DMS79 treated with DMSO at 0.1 percent for 48 hours (cell line): Measurements from ENCODE around the gene HSD17B4.
"Not testable (repeated sequence)": the region's sequence is repeated elsewhere in the genome, so short reads cannot be mapped to it uniquely, and the experiment has no call there.

ENCODE experiments used
- DNase-seq: peaks from one replicate; lab custom pipeline; 2025; lab: John Stamatoyannopoulos, UW

The HSD17B4 gene, protein sequence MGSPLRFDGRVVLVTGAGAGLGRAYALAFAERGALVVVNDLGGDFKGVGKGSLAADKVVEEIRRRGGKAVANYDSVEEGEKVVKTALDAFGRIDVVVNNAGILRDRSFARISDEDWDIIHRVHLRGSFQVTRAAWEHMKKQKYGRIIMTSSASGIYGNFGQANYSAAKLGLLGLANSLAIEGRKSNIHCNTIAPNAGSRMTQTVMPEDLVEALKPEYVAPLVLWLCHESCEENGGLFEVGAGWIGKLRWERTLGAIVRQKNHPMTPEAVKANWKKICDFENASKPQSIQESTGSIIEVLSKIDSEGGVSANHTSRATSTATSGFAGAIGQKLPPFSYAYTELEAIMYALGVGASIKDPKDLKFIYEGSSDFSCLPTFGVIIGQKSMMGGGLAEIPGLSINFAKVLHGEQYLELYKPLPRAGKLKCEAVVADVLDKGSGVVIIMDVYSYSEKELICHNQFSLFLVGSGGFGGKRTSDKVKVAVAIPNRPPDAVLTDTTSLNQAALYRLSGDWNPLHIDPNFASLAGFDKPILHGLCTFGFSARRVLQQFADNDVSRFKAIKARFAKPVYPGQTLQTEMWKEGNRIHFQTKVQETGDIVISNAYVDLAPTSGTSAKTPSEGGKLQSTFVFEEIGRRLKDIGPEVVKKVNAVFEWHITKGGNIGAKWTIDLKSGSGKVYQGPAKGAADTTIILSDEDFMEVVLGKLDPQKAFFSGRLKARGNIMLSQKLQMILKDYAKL

DNA sequence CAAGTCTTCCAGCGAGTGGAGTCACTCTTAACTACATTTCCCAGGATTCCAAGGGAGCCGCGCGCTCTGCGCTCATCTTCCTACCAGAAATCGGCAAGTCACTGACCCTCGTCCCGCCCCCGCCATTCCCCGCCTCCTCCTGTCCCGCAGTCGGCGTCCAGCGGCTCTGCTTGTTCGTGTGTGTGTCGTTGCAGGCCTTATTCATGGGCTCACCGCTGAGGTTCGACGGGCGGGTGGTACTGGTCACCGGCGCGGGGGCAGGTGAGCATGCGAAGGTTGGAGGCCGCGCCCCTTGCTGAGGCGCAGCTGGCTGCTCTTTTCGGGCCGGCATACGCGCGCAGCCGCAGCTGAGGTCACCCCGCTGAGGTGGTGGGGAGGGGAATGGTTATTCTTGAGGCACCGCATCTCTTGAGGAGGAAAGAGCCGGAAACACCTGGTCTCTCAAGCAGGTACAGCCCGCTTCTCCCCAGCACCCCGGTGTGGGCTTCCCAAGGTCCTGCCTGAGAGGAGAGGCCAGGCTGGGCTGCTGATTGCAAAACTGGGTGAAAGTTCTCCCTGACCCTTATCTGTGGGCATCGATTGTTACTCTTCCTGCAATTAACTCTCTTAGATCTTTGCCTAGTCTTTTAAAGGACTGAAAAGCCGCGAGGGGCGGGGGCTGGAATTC is at the start of gene HSD17B4:
HSD17B4 (plus strand) TSS at position 125 of the 667 bp plus-strand sequence; CDS start at position 204, 79 bp downstream.
- DNase-seq = peak; percentile 57

DNA sequence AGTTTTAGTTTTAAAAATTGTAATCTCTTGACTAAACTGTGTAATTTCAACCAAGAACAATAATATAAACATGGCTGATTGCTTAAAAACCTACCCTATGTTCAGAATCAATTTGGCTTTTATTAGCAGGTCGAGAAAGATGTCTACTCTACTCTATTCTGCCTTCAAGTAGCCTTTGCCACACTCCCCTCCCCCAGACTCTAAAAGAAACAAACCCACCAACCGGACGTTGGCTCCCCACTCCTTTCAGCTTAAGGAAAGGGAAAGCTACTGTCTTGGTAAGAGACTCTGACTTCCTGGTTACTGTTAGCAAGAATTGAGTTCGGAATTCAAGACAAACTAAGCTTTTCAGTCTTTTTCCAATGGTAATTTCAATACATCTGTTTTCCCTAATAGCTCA is 49.7 kb upstream of the HSD17B4 start:
- DNase-seq = no peak

DNA sequence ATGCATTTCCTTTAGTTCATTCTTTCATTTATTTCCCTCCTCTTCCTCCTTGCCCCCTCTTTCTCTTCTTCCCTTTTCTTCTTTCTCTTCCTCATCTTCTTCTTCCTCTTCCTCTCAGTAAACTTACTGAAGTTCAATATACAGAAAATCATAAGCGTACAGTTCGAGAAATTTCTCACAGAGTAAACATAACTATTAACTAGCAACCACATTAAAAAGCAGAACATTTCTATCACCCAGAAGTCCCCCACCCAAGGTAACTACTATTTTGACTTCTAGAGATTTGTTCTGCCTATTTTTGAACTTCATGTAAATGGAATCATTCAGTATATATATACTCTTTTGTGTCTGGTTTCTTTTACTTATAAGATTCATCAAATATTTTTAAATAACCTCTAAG is 48.3 kb upstream of the HSD17B4 start:
- DNase-seq = no peak

DNA sequence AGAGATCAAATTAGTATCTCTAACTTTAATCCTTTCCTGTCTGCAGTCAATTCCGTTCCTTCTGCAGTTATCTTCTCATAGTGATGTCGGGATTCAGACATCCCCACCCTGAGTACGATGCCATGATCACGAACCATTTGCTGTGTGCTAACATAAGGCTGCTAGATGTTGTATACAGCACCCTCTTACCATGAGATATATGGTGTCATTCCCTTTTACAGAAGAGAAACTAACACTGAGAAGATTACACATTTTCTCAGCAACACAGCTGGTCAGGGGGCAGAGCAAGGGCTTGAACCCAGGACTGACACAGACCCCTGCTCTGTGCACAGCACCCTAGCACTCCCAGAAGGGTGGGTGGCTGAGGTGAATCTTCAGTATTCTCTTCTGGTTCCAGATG is 46.9 kb upstream of the HSD17B4 start:
- DNase-seq = no peak

DNA sequence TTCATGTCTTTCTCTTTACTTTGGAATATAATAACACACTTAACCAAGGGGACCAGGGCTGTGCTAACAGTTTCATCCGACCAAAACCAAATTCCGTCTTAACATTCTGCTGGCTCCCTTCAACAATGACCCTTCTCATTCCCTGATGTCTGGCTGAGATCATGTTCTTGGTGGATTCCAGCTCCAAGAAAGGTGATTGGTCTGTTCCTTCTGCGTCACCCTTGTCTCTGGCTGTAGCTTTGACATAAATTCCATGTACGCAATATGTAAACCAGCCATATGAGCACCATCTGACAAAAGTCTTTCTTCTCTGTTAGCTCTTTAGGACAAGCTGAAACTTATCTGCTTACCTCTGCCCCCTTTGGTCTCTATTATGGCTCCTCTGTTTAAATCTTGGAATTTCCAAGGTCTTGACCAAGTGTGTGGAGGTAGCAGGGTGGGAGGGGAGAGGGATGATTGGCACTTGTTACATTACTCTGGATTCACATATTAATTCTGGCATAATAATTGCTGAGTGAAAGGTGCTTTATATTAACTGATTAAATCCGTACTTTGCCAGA is 45.7 kb upstream of the HSD17B4 start:
- DNase-seq = no peak

DNA sequence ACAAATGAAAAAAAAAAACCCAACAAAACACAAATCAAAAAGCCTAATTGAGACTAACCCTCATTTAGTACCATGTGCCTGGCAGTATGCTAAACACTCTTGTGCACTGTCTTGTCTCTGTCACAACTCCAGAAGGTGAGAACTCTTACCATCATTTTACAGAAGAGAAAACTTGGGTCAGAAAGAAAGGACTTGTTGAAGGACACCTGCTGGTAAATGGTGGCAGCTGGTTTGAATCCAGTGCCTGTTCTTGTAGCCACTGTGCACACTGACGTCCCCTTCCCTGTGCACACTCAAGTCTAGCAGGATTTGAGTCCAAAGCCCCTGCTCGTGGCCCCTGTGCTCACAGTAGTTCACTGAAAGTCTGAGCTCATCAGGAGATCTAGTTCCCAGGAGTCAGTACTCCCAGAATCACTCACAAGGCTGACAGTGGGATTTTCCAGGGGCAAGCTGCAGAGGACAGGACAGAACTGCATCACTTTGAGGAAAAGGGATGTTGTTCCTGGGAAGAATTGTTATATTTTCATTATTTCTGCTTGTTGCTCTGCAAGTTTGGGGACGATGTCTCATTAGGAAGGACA is 43.0 kb upstream of the HSD17B4 start:
- DNase-seq = no peak

DNA sequence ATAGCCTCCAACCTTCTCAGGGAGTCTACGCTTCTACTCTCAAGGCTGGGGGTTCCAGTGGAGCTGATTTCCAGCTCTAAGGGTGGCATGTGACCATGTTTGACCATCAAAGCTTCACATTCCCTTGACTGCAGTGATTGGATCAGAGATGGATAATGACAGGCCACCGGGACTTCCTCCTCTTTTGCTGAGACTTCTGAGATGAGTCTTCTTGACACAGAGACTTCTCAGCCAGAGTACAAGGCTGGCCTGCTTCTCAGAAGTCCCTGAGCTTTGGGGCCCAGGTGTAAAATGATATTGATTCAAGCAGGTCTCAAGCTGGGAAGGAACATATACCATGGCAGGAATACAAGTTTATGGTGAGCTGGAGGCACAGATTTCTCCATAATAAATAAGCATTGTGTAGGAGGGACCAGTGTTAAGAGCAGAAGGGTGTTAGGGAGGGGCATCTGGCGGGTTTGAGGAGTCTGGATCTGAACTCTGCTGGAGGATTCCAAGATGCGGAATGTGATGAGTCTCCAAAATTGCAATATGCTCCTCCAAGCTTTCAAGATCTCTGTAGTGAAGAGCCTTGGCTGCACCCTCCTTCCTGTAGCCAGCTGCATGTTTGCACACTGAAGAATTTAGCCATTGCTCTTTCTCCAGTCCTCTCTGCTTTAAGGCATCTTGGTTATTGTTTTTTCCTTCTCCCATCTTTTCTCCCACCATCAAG is 41.7 kb upstream of the HSD17B4 start:
- DNase-seq = no peak

DNA sequence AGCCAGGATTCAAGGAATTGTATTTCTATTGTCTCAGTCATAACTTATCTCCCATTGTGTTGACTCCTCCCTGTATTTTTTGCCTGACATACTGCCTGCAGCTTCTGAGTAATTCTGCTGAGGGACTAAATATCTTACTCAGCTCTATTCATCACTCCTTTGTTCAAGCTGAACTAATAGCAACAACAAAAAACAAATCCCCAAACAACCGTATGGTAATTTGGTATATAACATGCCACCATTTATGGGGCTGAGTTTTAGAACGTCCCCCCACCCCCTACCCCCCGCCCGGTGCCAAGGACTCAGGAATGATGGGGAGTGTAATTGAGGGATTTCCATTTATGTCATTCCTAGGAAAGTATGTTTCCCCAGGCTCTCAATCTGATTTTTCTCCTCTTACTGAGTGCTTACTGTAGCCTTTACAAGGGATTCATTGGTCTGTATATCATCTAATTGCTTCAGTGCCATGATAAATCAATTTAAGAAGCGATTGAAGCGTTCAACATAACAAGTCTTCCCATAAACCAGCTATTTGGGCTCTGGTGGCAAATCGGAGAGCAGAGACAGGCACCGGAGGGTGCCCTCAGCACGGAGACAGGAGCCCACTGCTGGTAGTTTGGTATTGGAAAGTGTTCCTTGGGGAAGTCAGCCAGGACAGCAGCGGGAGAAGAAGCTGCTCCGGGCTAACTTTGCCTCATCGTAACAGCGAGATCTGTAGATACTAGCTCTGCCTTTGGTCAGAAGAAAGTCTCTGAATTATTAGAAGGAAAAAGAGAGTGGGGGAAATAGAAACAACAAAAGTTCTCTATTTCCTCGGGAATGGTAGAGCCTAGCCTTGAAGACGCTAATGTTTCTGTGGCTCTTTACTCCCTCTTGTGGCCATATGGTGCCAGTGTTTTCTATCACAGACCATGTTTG is 40.7 kb upstream of the HSD17B4 start:
- DNase-seq = peak; percentile 42

DNA sequence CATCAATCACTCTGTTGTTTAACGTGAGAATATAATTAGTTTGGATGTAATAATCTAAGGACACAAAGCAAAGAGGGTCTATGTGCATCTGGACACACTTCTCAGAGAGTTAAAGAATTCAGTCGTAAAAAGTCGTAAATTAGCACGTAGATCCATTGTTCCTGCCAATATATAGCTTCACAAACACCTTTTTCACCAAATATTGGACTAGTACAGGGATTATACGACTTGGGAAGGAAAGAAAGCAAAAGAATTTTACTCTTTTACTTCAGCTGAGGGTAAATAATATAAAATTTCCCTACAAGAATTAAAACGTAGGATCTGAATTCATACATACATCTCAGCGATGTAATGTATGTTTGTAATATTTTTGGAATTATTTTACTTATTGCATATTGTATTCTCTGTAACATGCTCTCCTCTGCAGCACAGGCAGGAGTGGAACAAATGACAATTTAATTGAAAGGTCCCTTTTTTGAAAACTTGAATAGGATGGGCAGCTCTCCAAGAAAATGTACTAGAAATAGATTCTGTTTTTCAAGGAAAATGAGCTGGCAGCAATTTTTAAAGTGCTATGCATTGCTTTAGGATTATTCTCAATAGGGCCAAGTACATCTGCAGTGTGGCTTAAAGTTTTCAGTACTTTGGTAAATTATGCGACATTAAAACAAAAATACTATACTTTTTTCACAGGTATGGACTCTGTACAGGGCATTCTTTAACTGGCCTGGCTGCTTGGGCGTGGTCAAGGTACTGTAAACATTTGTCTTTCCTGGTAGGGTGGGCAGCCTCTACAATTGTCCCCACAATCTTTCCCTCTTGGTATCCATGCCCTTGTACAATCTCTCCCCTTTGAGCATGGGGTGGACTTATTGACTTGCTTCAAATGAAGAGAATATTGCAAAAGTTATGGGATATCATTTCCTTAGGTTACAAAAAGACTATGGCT is 39.7 kb upstream of the HSD17B4 start:
- no peak for DNase-seq

DNA sequence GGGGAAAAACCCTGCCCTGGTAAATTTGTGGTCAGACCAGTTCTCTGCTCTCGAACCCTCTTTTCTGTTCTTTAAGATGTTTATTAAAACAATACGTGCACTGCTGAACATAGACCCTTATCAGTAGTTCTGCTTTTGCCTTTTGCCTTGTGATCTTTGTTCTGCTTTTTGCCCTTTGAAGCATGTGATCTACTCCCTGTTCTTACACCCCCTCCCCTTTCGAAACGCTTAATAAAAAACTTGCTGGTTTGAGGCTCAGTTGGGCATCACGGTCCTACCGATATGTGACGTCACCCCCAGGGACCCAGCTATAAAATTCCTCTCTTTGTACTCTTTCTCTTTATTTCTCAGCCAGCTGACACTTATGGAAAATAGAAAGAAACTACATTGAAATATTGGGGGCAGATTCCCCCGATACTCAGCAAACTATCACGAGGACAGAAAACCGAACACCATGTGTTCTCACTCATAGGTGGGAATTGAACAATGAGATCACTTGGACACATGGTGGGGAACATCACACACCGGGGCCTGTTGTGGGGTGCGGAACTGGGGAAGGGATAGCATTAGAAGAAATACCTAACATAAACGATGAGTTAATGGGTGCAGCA is 38.1 kb upstream of the HSD17B4 start:
- not testable (repeated sequence) for DNase-seq

DNA sequence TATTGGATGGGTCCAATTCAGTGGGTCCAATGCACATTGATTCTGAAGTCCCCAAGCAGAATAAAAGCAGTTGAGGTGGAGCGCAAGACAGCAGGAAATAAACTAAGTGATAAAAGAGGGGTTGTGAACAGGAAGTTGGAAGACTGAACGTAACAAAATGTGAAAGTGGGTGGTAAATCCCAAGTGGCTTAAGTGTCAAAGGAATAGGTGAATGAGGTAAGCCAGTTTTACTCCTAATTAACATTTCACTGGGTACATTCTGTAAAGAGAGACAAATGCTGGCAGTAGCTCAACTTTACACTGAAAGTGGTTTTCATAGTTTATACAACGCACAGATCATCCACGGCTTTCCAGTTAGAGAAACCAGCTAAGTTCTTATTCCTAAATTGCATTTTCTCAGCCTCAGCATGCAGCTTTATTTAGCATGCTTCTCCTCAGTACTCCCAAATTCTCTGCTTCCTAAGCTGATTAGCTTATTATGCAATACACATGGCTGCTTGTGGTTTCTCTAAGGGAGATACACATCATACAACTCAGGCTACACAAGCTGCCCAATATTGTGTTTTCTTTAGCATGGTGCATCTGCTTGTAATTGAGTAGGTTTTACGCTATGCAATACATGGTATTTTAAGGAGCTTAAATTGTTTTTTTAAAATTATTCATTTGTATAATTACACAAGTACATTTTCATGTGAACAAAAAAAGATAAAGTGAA is 34.2 kb upstream of the HSD17B4 start:
- no peak for DNase-seq

DNA sequence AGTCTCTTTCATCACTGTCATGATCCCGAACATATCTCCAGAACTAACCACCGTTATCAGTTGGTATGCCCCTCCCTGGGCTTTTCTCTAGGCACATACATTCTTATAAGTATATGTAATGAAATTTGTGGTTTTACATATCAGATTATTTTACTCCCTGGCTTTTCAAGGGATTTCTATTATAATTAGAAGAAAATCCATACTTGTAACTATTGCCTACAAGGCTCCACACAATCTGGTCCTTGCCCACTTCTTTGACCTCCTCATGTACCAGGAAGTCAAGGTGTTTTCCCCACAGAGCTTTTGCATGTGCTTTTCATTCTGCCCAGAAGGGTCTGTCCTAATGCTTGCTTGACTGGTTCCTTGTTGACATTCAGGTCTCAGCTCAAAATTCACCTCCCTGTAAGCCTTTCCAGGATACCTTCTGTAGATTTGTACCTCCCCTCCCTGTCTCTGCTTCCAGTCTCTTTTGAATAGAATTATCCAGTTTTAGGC is 33.6 kb upstream of the HSD17B4 start:
- no peak for DNase-seq

DNA sequence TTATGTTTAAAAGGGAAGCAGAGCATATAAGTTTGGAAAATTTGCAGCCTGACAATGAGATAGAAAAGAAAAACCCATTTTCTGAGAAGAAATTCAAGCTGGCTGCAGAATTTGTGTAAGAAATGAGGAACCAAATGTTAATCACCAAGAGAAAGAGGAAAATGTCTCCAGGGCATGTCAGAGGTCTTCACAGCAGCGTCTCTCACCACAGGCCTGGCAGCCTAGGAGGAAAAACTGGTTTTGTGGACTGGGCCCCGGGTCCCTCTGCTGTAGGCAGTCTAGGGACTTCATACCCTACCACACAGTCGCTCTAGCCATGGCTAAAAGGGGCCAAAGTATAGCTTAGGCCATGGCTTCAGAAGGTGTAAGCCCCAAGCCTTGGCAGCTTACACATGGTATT is 32.1 kb upstream of the HSD17B4 start:
- no peak for DNase-seq

DNA sequence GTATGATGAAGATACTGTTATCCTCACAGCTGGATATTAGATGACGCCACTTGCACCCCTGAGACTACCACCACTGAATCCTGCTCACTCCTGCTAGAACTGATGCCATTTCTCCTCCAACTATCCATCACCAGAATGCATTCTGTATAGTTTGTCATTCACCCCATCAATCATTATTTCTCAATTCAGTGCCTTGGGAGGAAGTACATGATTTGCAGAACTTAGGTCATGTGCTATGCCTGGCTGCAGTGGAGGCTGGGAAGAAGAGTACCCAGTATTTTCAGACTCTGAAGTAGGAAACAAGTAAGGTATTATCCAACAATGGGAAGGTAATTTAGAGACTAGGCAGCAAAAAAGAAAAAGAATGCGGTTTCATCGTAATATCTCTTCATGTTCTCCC is 26.2 kb upstream of the HSD17B4 start:
- no peak for DNase-seq

DNA sequence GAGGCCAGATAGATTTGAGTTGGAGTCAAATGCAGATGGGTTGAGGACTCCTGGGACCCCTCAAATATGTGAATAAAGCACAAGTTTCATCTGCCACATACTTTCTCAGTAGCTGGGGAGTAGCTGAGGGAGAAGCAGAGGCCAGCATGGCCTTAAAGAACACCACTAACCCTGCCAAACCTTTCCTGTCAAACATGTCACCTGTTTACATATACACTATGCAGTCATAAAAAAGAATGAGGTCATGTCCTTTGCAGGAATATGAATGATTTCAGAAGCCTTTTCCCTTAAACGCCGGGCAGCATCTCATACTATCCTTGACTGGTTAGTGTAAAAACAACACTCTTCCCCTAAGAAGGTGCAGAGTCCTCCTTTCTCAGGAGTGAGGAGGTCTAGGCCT is 25.2 kb upstream of the HSD17B4 start:
- DNase-seq = no peak

DNA sequence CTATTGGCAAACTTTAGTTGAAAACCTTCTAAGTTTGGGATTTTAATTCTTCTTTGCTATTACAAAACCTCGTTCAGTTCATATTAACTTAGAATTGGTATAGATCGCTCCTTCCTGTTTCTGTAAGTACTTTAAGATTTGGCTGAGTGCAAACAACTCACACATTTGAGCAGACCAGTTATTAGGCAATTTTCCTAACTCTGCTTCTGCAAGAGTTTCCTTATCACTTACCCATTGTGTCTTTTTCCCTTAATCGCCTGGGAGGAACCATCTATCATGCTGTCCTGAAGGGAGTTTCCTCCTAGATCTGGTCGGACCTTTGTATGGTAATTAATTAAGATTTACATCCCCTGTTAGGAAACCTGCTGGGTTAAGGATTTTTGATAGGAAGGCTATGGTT is 24.7 kb upstream of the HSD17B4 start:
- DNase-seq = not testable (repeated sequence)

DNA sequence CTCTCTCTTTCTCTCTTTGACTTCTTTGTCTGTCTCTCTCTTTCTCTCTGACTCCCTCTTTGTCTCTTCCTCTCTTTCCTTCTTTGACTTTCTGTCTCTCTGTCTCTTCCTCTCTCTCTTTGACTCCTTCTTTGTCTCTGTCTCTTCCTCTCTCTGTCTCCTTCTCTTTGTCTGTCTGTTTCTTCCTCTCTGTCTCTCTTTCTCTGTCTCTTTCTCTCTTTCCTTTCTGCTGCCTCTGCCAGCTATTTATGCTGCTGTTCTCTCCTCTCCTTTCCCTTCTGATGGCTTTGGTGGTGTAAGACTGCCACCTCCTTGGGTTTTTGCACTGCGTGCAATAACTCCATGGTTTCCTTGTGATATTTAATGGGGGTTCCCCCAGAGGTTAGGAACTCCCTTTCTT is 24.1 kb upstream of the HSD17B4 start:
- not testable (repeated sequence) for DNase-seq

DNA sequence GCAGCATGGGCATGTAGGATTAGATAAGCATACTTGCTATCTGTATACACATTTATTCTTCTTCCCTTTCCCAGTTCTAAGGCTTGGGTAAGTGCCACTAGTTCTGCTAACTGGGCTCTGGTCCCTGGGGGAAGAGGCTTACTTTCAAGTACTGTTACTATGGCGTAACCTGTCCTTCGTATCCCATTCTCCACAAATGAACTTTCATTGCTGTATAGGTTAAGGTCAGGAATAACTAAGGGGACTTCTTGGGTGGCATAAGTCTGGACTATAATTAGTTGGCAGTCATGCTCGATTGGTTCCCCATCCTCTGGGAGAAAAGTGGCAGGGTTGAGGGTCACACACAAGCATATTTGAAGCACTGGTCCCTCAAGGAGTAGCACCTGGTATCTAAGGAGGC is 23.7 kb upstream of the HSD17B4 start:
- not testable (repeated sequence) for DNase-seq
